GM18909 (cell line): ENCODE data around the gene SLIT1.

Experiments
- ATAC-seq: cut with Tn5 transposase; IDR thresholded peaks from one replicate; pipeline ENCODE4 v1.9.1; 2021; ENCODE audit warnings: mild to moderate bottlenecking; ENCODE audit not compliant: unreplicated experiment, poor library complexity

Gene SLIT1

GRCh38 chr10:97056003-97056630 lies 129.6 kb downstream of the SLIT1 start:
- no peak for ATAC-seq

GRCh38 chr10:97053276-97053675 lies 132.5 kb downstream of the SLIT1 start:
- ATAC-seq, result no peak

- no peak for ATAC-seq
Measured at GRCh38 chr10:97050956-97051496, 134.7 kb downstream of the SLIT1 start.

GRCh38 chr10:97050205-97050745 lies 135.5 kb downstream of the SLIT1 start:
- no peak for ATAC-seq

GRCh38 chr10:97049670-97050069 lies 136.1 kb downstream of the SLIT1 start:
- ATAC-seq, result no peak

GRCh38 chr10:97048649-97049427 lies 136.9 kb downstream of the SLIT1 start:
- ATAC-seq, result no peak

GRCh38 chr10:97047788-97048187 lies 138.0 kb downstream of the SLIT1 start:
- ATAC-seq, result no peak

GRCh38 chr10:97047083-97047736 lies 138.5 kb downstream of the SLIT1 start:
- ATAC-seq, result no peak

GRCh38 chr10:97046456-97047082 lies 139.2 kb downstream of the SLIT1 start:
- ATAC-seq, result no peak

- ATAC-seq, result no peak
Measured at GRCh38 chr10:97043563-97043855, 142.2 kb downstream of the SLIT1 start.

GRCh38 chr10:97042716-97043562 lies 142.8 kb downstream of the SLIT1 start:
- no peak for ATAC-seq

GRCh38 chr10:97042081-97042480 lies 143.7 kb downstream of the SLIT1 start:
- ATAC-seq, result no peak

GRCh38 chr10:97040706-97041105 lies 145.1 kb downstream of the SLIT1 start:
- ATAC-seq, result no peak

GRCh38 chr10:97040248-97040584 lies 145.5 kb downstream of the SLIT1 start:
- no peak for ATAC-seq

- ATAC-seq, result no peak
Measured at GRCh38 chr10:97039538-97040247, 146.1 kb downstream of the SLIT1 start.

- no peak for ATAC-seq
Measured at GRCh38 chr10:97038688-97039087, 147.1 kb downstream of the SLIT1 start.

GRCh38 chr10:97037365-97038361 lies 148.1 kb downstream of the SLIT1 start:
- peak; percentile 80 for ATAC-seq
